HEK293 (cell line): ENCODE data around the gene RSRC1.
A peak's percentile ranks its signal among the peaks of the same experiment; 100 is the strongest.

Experiments
- CTCF ChIA-PET: fragments of 350-600 bp; formaldehyde crosslinking; extraction: SDS; loops from one replicate; lab custom pipeline; 2021; ENCODE audit warnings: antibody characterized with exemption; lab: Yijun Ruan, JAX
- POLR2A ChIA-PET: fragments of 300-600 bp; formaldehyde crosslinking; extraction: SDS; loops from one replicate; lab custom pipeline; 2020; ENCODE audit warnings: antibody characterized with exemption, inconsistent platforms; lab: Yijun Ruan, JAX
- H3K27ac ChIP-seq: fragments of 200-500 bp; sonication (Bioruptor generic); 2 replicates; pipeline ENCODE4 v1.5.1; 2014; ENCODE audit warnings: low read depth, low read length, control low read depth, inconsistent platforms; ENCODE audit errors: extremely low read depth
- H3K36me3 ChIP-seq, 2 experiments: fragments of 200-500 bp in 1 of 2; sonication (Bioruptor generic) in 1 of 2; 1 replicate in 1 of 2; 2 replicates in 1 of 2; pipeline ENCODE4 v1.5.1; 2014 to 2017; ENCODE audit warnings: inconsistent platforms in 2 of 2, low read length in 2 of 2; ENCODE audit not compliant: control insufficient read depth in 2 of 2, insufficient read depth in 1 of 2
- H3K4me1 ChIP-seq: fragments of 200-500 bp; sonication (Bioruptor generic); 2 replicates; pipeline ENCODE4 v1.5.1; 2014; ENCODE audit warnings: mild to moderate bottlenecking, low read length, inconsistent platforms; ENCODE audit not compliant: control insufficient read depth, insufficient read depth
- H3K4me3 ChIP-seq: 2 replicates; pipeline ENCODE4 v1.5.1; 2011; ENCODE audit warnings: low read depth, mild to moderate bottlenecking, control low read depth, low read length, moderate library complexity
- H3K9me3 ChIP-seq: fragments of 200-500 bp; sonication (Bioruptor generic); 2 replicates; pipeline ENCODE4 v1.5.1; 2014; ENCODE audit warnings: low read depth, low read length, inconsistent platforms; ENCODE audit not compliant: control insufficient read depth, insufficient read depth
- BCL11A ChIP-seq: fragments of 450-650 bp; formaldehyde crosslinking; IDR thresholded peaks from 2 replicates; pipeline ENCODE4 v1.5.1; 2016; ENCODE audit warnings: low read depth, missing biosample characterization, missing genetic modification characterization
- FEZF1 ChIP-seq: fragments of 450-650 bp; formaldehyde crosslinking; IDR thresholded peaks from 2 replicates; pipeline ENCODE4 v1.5.1; 2016; ENCODE audit warnings: missing biosample characterization, missing genetic modification characterization
- GLIS2 ChIP-seq: fragments of 450-650 bp; formaldehyde crosslinking; IDR thresholded peaks from 2 replicates; pipeline ENCODE4 v1.5.1; 2016; ENCODE audit warnings: missing biosample characterization, missing genetic modification characterization
- KLF10 ChIP-seq: fragments of 450-650 bp; IDR thresholded peaks from 2 replicates; pipeline ENCODE4 v1.5.1; 2018; ENCODE audit warnings: missing biosample characterization, mild to moderate bottlenecking, missing genetic modification characterization
- SETDB1 ChIP-seq: IDR thresholded peaks from one replicate; pipeline ENCODE4 v1.6.1; 2017; ENCODE audit warnings: mild to moderate bottlenecking, low read length, moderate library complexity, mixed read lengths; ENCODE audit not compliant: insufficient read length
- ZIC2 ChIP-seq: fragments of 450-650 bp; formaldehyde crosslinking; IDR thresholded peaks from 2 replicates; pipeline ENCODE4 v1.5.1; 2016; ENCODE audit warnings: missing biosample characterization, missing genetic modification characterization
- ZNF10 ChIP-seq: fragments of 450-650 bp; formaldehyde crosslinking; IDR thresholded peaks from 2 replicates; pipeline ENCODE4 v1.5.1; 2017; ENCODE audit warnings: missing biosample characterization, missing genetic modification characterization
- ZNF239 ChIP-seq: fragments of 450-650 bp; formaldehyde crosslinking; IDR thresholded peaks from 2 replicates; pipeline ENCODE4 v1.5.1; 2016; ENCODE audit warnings: missing biosample characterization, missing genetic modification characterization
- ZNF341 ChIP-seq: fragments of 450-650 bp; formaldehyde crosslinking; IDR thresholded peaks from 2 replicates; pipeline ENCODE4; 2016; ENCODE audit warnings: low read depth, missing biosample characterization, missing genetic modification characterization
- ZNF423 ChIP-seq: fragments of 450-650 bp; formaldehyde crosslinking; IDR thresholded peaks from 2 replicates; pipeline ENCODE4 v1.5.1; 2016; ENCODE audit warnings: missing biosample characterization, missing genetic modification characterization
- ZNF548 ChIP-seq: fragments of 450-650 bp; formaldehyde crosslinking; IDR thresholded peaks from 2 replicates; pipeline ENCODE4 v1.5.1; 2016; ENCODE audit warnings: missing biosample characterization, missing genetic modification characterization
- ZNF654 ChIP-seq: fragments of 450-650 bp; formaldehyde crosslinking; IDR thresholded peaks from 2 replicates; pipeline ENCODE4 v1.5.1; 2016; ENCODE audit warnings: low read depth, missing biosample characterization, missing genetic modification characterization
- ZNF677 ChIP-seq: fragments of 450-650 bp; IDR thresholded peaks from 2 replicates; pipeline ENCODE4 v1.5.0; 2018; ENCODE audit warnings: missing biosample characterization, mild to moderate bottlenecking, missing genetic modification characterization, moderate library complexity
- ZSCAN30 ChIP-seq: fragments of 450-650 bp; IDR thresholded peaks from 2 replicates; pipeline ENCODE4 v1.5.1; 2018; ENCODE audit warnings: missing biosample characterization, mild to moderate bottlenecking, missing genetic modification characterization, moderate library complexity
- TF ChIP-seq, protein P1 (sequence below): fragments of 450-650 bp; formaldehyde crosslinking; IDR thresholded peaks from 2 replicates; pipeline ENCODE4 v1.5.1; 2016; ENCODE audit warnings: missing biosample characterization, missing genetic modification characterization
- TF ChIP-seq, protein P2 (sequence below): fragments of 450-650 bp; formaldehyde crosslinking; IDR thresholded peaks from 2 replicates; pipeline ENCODE4 v1.5.1; 2016; ENCODE audit warnings: missing biosample characterization, missing genetic modification characterization

The RSRC1 gene

DNA sequence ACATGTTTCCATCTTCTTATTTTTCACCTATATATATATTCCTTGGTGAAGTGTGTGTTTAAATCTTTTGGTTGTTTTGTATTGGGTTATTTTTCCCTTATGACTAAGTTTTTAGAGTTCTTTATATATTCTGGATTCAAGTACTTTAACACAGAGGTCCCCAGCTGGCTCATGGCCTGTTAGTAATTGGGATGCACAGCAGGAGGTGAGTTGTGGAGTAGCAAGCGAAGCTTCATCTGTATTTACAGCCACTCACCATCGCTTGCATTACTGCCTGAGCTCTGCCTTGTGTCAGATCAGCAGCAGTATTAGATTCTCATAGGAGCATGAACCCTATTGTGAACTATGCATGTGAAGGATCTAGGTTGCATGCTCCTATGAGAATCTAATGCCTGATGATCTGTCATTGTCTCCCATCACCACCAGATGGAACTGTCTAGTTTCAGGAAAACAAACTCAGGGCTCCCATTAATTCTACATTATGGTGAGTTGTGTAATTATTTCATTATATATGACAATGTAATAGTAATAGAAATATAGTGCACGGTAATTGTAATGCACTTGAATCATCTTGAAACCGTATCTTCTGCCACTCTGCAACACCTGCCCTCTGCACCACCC, 151.6 kb downstream of the RSRC1 start:
- no peaks in the 10 kb centered on the region for H3K9me3 ChIP-seq
- TF ChIP-seq KLF10, result no peak
- TF ChIP-seq ZIC2, result peak; percentile 12; the same call in 1 of the 2 replicates
- TF ChIP-seq GLIS2, result no peak
- H3K4me3 ChIP-seq, result no peak overlapping the region
- CTCF ChIA-PET, result no interaction called here
- peaks cover 6% of the 10 kb centered on the region for H3K4me1 ChIP-seq
- no peak overlapping the region for H3K27ac ChIP-seq
- no peaks in the 10 kb centered on the region for H3K36me3 ChIP-seq
- POLR2A ChIA-PET, result no interaction called here

DNA sequence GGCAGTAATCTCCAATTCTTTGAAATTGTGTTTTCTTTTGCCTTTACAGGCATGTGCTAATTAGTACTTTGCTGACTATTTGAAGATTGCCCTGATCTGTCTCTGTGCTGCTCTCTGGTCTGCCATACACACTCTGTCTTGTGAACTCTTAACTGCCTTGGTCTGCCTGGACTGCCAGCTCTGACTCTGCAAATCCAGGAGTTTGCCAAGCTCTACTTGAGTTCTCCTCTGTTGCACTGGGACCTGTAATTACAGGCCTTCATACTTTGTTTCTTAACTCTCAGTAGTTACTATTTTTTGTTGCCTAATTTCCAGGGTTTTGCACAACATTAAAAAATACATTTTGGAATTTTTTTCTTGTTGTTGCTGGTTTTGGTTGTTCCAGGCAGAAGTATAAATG, 155.0 kb downstream of the RSRC1 start:
- TF ChIP-seq ZNF423 (tag by site-specific recombination) (no peak), BCL11A (tag by site-specific recombination) (no peak), ZNF10 (tag by site-specific recombination) (no peak), FEZF1 (tag by site-specific recombination) (no peak)
- TF ChIP-seq, all 188 proteins: peak for 0
- ChIA-PET POLR2A (no interaction called here), CTCF (no interaction called here)
- Histone ChIP-seq H3K36me3 (no peaks in the 10 kb centered on the region), H3K27ac (no peak overlapping the region), H3K4me1 (peaks cover 6% of the 10 kb centered on the region), H3K9me3 (no peaks in the 10 kb centered on the region), H3K4me3 (no peak overlapping the region)

DNA sequence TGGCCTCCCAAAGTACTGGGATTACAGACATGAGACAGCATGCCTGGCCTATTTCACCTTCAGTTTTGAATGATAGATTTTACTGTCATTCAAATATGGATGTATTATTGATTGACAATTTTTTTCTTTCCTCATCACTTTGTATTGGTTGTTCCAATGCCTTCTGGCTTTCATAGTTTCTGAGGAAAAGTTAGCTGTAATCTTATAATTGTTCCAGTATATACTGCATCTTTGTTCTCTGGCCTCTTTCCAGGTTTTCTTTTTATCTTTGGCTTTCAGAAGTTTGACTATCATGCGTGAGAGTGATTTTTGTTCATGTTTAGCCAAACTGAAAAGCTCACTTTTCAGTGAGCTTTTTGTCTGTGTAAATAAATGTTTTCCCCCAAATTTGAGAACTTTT, 157.1 kb downstream of the RSRC1 start:
- Histone ChIP-seq H3K36me3 (no peaks in the 10 kb centered on the region), H3K4me1 (no peaks in the 10 kb centered on the region), H3K27ac (no peak overlapping the region), H3K9me3 (no peaks in the 10 kb centered on the region), H3K4me3 (no peak overlapping the region)
- CTCF ChIA-PET, result no interaction called here
- TF ChIP-seq ZSCAN30 (tag by site-specific recombination) (peak; percentile 24; the same call in 1 of the 2 replicates), ZNF341 (no peak), ZNF677 (tag by site-specific recombination) (no peak), SETDB1 (peak; percentile 75), ZNF654 (tag by site-specific recombination) (no peak)
- TF ChIP-seq, protein P1, sequence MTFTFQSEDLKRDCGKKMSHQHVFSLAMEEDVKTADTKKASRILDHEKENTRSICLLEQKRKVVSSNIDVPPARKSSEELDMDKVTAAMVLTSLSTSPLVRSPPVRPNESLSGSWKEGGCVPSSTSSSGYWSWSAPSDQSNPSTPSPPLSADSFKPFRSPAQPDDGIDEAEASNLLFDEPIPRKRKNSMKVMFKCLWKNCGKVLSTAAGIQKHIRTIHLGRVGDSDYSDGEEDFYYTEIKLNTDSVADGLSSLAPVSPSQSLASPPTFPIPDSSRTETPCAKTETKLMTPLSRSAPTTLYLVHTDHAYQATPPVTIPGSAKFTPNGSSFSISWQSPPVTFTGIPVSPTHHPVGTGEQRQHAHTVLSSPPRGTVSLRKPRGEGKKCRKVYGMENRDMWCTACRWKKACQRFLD, result no peak
- POLR2A ChIA-PET, result no interaction called here

DNA sequence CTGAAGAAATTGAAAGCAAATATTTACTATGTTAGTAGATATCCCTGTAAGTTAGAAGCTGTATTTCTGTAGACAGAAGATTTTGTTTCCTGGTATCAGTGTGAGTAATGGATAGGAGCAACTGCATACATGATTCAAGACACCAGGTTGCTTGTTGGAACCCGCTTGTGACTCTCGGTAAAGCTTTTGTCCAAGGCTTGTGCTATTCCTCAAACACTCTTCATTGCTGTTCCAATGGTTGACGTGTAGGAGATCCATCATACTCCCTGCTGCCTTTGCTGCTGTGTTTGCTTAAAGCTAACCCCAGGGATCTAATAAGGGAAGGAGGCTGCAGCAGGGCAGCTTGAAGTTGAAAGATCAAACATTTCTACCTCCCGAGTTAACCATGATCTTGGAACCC, 160.1 kb downstream of the RSRC1 start:
- no peak overlapping the region for H3K27ac ChIP-seq
- CTCF ChIA-PET, result no interaction called here

DNA sequence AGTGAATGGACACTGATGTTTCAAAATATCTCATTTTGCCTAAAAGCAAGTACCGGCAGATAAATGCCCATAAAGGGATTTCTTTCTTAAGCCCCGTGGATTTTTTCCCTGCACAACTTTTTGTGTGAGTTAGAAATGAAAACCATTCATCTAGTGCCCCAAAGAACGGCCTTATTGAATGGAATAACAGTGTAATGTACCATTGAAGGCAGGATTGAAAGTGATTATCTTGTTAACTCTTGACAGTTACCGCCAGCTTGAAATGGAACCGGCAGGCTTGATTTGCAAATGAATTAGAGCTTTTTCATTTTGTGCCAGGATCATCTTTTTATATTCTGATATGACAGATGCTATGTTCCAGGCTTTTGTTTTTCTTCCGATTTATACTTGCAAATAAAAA, 162.2 kb downstream of the RSRC1 start:
- Histone ChIP-seq H3K4me3 (no peak overlapping the region), H3K36me3 (no peaks in the 10 kb centered on the region), H3K27ac (no peak overlapping the region), H3K4me1 (no peaks in the 10 kb centered on the region), H3K9me3 (no peaks in the 10 kb centered on the region)
- ChIA-PET POLR2A (no interaction called here), CTCF (no interaction called here)
- TF ChIP-seq, protein P2, sequence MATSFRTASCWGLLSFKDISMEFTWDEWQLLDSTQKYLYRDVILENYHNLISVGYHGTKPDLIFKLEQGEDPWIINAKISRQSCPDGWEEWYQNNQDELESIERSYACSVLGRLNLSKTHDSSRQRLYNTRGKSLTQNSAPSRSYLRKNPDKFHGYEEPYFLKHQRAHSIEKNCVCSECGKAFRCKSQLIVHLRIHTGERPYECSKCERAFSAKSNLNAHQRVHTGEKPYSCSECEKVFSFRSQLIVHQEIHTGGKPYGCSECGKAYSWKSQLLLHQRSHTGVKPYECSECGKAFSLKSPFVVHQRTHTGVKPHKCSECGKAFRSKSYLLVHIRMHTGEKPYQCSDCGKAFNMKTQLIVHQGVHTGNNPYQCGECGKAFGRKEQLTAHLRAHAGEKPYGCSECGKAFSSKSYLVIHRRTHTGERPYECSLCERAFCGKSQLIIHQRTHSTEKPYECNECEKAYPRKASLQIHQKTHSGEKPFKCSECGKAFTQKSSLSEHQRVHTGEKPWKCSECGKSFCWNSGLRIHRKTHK, result no peak

More for the DNA sequence above, 160.1 kb downstream of the RSRC1 start:
- H3K4me1 ChIP-seq, result no peaks in the 10 kb centered on the region
- TF ChIP-seq ZNF239 (tag by site-specific recombination), result no peak
- no peak for TF ChIP-seq ZNF548 (tag by site-specific recombination)
- POLR2A ChIA-PET, result no interaction called here
- no peaks in the 10 kb centered on the region for H3K9me3 ChIP-seq
- H3K4me3 ChIP-seq, result no peak overlapping the region
- H3K36me3 ChIP-seq, result no peaks in the 10 kb centered on the region
